Measurements from ENCODE around the gene RNF130.

The RNF130 gene

DNA sequence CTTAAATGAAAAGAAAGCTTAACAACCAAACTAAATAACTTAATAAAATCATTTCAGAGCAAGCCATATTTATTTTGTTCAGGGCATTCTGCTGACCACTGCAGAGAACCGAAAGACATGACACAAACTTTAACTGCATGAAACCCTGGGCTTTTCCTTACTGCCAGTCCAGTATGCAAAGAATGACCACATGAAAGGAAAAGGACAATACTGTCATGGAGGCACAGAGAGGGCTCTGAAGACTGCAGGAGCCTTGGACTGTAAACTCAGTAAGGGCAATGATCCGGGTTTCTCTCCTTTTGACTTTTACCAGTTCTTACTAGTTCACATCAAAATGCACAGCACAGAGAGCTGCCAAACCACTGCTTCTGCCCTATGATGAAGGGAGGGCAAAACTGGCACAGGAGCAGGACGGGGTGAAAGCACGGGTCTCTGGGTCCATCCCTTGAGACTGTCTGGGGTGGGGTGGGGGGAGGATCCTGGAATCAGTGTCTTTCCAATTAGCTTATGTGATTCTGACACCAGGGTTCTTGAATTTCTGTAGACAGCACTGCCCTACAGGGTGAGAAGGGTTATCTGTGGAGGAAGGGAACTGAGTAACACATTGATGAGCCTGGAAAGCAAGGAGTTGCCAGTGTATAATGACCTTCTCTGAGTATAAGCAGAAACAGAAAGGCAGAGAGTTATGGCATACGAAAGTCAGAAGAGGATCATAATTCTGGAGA is 44.7 kb downstream of the RNF130 start (continued):
- TF ChIP-seq FEZF1 (tag by site-specific recombination; IDR thresholded peaks at IDR 0.05) (no peak), PRDM4 (tag by site-specific recombination; IDR thresholded peaks at IDR 0.05) (no peak)

DNA sequence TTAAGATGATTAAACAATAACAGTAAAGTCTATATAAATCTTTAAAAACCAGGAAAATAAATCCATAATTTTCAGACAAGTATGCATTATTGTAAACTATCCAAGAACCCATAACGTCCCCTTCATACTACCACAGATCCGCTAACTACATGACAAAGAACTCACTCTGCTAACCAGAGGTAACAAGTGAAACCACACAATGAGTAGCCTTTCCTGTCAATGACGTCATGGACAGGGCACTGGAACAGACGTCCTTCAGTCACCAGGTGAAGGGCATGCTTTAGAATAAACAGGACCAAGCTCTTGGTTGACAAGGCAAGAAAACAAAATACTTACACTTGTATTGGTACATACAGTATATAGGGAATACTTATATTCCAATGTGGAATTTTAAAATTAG is 45.2 kb downstream of the RNF130 start:
- peak; percentile 86 for TF ChIP-seq SCRT2 (tag by site-specific recombination; IDR thresholded peaks at IDR 0.05)
- TF ChIP-seq ZNF10 (tag by site-specific recombination; IDR thresholded peaks at IDR 0.05), result peak; percentile 85
- TF ChIP-seq, protein P1, sequence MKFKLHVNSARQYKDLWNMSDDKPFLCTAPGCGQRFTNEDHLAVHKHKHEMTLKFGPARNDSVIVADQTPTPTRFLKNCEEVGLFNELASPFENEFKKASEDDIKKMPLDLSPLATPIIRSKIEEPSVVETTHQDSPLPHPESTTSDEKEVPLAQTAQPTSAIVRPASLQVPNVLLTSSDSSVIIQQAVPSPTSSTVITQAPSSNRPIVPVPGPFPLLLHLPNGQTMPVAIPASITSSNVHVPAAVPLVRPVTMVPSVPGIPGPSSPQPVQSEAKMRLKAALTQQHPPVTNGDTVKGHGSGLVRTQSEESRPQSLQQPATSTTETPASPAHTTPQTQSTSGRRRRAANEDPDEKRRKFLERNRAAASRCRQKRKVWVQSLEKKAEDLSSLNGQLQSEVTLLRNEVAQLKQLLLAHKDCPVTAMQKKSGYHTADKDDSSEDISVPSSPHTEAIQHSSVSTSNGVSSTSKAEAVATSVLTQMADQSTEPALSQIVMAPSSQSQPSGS (tag by site-specific recombination; IDR thresholded peaks at IDR 0.05; ENCODE audit: low read depth), result peak; percentile 96
- no peak for TF ChIP-seq ZNF174 (tag by site-specific recombination; IDR thresholded peaks at IDR 0.05)
- peak; percentile 82 for TF ChIP-seq ZNF629 (tag by site-specific recombination; IDR thresholded peaks at IDR 0.05)
- ChIA-PET POLR2A (no interaction called here), CTCF (no interaction called here)
- H3K9me3 ChIP-seq (ENCODE audit: control insufficient read depth, insufficient read depth, low read depth, low read length), result no peaks in the 10 kb centered on the region
- H3K4me3 ChIP-seq (ENCODE audit: low read depth, low read length), result no peak overlapping the region
- no peaks in the 10 kb centered on the region; the same call in 1 of the 2 replicates for H3K4me1 ChIP-seq (ENCODE audit: control insufficient read depth, insufficient read depth, low read length)
- H3K27ac ChIP-seq (ENCODE audit: extremely low read depth, low read depth, low read length), result no peak overlapping the region
- peaks cover 0 to 14% of the 10 kb centered on the region in 2 experiments; a peak in 1 of 3 replicates for H3K36me3 ChIP-seq (ENCODE audit: control insufficient read depth in 2 of 2, insufficient read depth in 1 of 2, low read length in 2 of 2)

- H3K9me3 ChIP-seq (ENCODE audit: control insufficient read depth, insufficient read depth, low read depth, low read length), result no peaks in the 10 kb centered on the region
- H3K4me1 ChIP-seq (ENCODE audit: control insufficient read depth, insufficient read depth, low read length), result no peaks in the 10 kb centered on the region; the same call in 1 of the 2 replicates
- ChIA-PET POLR2A (no interaction called here), CTCF (interaction anchor here (1.0 kb wide), 1 partner anchor 110 kb away, joined by 3 read pairs; no protein-coding TSS in a partner anchor)
- H3K36me3 ChIP-seq (ENCODE audit: control insufficient read depth in 2 of 2, insufficient read depth in 1 of 2, low read length in 2 of 2), result peaks cover 0 to 23% of the 10 kb centered on the region in 2 experiments; a peak in 2 of 3 replicates
- no peak overlapping the region for H3K27ac ChIP-seq (ENCODE audit: extremely low read depth, low read depth, low read length)
- no peak overlapping the region for H3K4me3 ChIP-seq (ENCODE audit: low read depth, low read length)
- TF ChIP-seq ZNF140 (tag by site-specific recombination; IDR thresholded peaks at IDR 0.05) (no peak), ZNF473 (tag by site-specific recombination; IDR thresholded peaks at IDR 0.05) (no peak), KLF16 (tag by site-specific recombination; IDR thresholded peaks at IDR 0.05) (no peak), ZNF529 (tag by site-specific recombination; IDR thresholded peaks at IDR 0.05; ENCODE audit: insufficient replicate concordance) (no peak), ZNF610 (tag by site-specific recombination; IDR thresholded peaks at IDR 0.05; ENCODE audit: borderline replicate concordance) (no peak), ZNF560 (tag by site-specific recombination; IDR thresholded peaks at IDR 0.05; ENCODE audit: borderline replicate concordance) (no peak), MZF1 (tag by site-specific recombination; IDR thresholded peaks at IDR 0.05; ENCODE audit: borderline replicate concordance) (no peak), ZFP37 (tag by site-specific recombination; IDR thresholded peaks at IDR 0.05) (no peak), ZNF843 (tag by site-specific recombination; IDR thresholded peaks at IDR 0.05) (no peak), ZNF629 (tag by site-specific recombination; IDR thresholded peaks at IDR 0.05) (no peak), ZNF777 (tag by site-specific recombination; IDR thresholded peaks at IDR 0.05; ENCODE audit: borderline replicate concordance) (no peak)
Observed at GRCh38 chr5:180021900-180022299, 49.7 kb downstream of the RNF130 start.

Data from HEK293 (cell line).